ENCODE data around the gene DNAJC6.

DNA sequence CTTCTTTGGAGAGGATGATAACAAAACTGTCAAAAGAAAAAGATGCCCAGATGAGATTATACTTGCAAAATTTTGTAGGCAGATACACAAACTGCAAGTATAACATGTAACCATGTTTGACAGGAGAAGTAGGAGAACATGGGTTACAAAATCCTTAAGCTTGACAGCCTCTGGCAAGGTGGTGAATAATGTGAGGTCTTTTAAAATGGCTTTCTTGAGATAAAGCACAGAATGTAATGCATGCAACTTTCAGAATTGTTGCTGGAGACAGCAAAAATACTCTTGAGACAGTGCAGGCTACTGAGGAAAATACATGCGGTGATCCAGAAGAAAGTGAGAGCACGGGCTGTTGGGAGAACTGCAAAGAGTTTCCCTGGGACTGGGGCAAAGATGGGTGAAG, 24.7 kb downstream of the DNAJC6 start:
- TF ChIP-seq, protein P1, sequence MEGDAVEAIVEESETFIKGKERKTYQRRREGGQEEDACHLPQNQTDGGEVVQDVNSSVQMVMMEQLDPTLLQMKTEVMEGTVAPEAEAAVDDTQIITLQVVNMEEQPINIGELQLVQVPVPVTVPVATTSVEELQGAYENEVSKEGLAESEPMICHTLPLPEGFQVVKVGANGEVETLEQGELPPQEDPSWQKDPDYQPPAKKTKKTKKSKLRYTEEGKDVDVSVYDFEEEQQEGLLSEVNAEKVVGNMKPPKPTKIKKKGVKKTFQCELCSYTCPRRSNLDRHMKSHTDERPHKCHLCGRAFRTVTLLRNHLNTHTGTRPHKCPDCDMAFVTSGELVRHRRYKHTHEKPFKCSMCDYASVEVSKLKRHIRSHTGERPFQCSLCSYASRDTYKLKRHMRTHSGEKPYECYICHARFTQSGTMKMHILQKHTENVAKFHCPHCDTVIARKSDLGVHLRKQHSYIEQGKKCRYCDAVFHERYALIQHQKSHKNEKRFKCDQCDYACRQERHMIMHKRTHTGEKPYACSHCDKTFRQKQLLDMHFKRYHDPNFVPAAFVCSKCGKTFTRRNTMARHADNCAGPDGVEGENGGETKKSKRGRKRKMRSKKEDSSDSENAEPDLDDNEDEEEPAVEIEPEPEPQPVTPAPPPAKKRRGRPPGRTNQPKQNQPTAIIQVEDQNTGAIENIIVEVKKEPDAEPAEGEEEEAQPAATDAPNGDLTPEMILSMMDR (IDR thresholded peaks at IDR 0.05), result no peak
- no peak for TF ChIP-seq EZH2phosphoT487 (IDR thresholded peaks at IDR 0.05)
- TF ChIP-seq EZH2 (IDR thresholded peaks at IDR 0.05), result no peak

Data from neural progenitor cell (in vitro differentiated cells).